Left lung (tissue), 10 donors: ENCODE measurements around the gene SLC22A23. TPM values are rescaled to one million over a fixed set of nuclear protein-coding genes. Genes with fewer than 3 reads are reported as not detected.

Experiments
- ATAC-seq: fragments of 200-7000 bp; cut with Tn5 transposase; one replicate; pipeline ENCODE4 v1.9.1; 2020; ENCODE audit warnings: moderate library complexity
- DNase-seq, 4 donors: peaks; one replicate each; pipeline ENCODE4 v3.0.0-alpha.2; 2013 to 2020
- H3K27ac ChIP-seq, 2 donors: fragments of 200-600 bp; sonication (generic) in 1 of 2; one replicate each; pipeline versions ENCODE4 v1.5.0 to v1.8.0; 2020 to 2021
- H3K27me3 ChIP-seq, 2 donors: fragments of 200-600 bp; sonication (generic) in 1 of 2; one replicate each; pipeline versions ENCODE4 v1.5.0 to v1.8.0; 2020 to 2021
- H3K36me3 ChIP-seq, 2 donors: fragments of 200-600 bp; sonication (generic) in 1 of 2; one replicate each; pipeline versions ENCODE4 v1.5.0 to v1.8.0; 2020 to 2021
- H3K4me1 ChIP-seq, 2 donors: fragments of 200-600 bp; one replicate each; pipeline ENCODE4 v1.8.0; 2021
- H3K4me3 ChIP-seq, 2 donors: fragments of 200-600 bp; sonication (generic) in 1 of 2; one replicate each; pipeline versions ENCODE4 v1.5.0 to v1.8.0; 2020 to 2021; ENCODE audit warnings: mild to moderate bottlenecking in 1 of 2
- H3K9me3 ChIP-seq, 2 donors: fragments of 200-600 bp; sonication (generic) in 1 of 2; one replicate each; pipeline versions ENCODE4 v1.5.0 to v1.8.0; 2020 to 2021
- intact Hi-C, 2 donors: fragments of 100-400 bp; cut with DNase I; formaldehyde crosslinking; loops; one replicate each; pipeline versions ENCODE4 v1.11.2 to v1.14.2; 2022
- polyA plus RNA-seq, 6 donors: library from polyadenylated mRNA; unstranded; fragments of 120-200 nt; gene quantifications; one replicate each; pipeline ENCODE4 v1.2.1, GENCODE V29; 2013; ENCODE audit not compliant: insufficient read length in 6 of 6
- total RNA-seq, 2 donors: library from RNA; stranded (reverse); fragmentation: NEBNext Ultra II Directional; extraction: Animal tissue kit (Norgen Biotek cat#: 25700); gene quantifications; one replicate each; pipeline ENCODE4 v1.2.1, GENCODE V29; 2021
- TF ChIP-seq, protein P1 (sequence below), 2 donors: fragments of 200-600 bp; sonication (generic) in 1 of 2; IDR thresholded peaks; one replicate each; pipeline versions ENCODE4 v1.5.0 to v1.8.0; 2021; ENCODE audit warnings: antibody characterized with exemption in 2 of 2
- donor health status: DM: no; HTN: yes; CAD: no.
- donor health status: DM: no; HTN: no; CAD: no.

Gene SLC22A23
- total and polyA plus RNA-seq, 8 donors, result 19.7 to 31.2 (median 23.9) TPM

DNA sequence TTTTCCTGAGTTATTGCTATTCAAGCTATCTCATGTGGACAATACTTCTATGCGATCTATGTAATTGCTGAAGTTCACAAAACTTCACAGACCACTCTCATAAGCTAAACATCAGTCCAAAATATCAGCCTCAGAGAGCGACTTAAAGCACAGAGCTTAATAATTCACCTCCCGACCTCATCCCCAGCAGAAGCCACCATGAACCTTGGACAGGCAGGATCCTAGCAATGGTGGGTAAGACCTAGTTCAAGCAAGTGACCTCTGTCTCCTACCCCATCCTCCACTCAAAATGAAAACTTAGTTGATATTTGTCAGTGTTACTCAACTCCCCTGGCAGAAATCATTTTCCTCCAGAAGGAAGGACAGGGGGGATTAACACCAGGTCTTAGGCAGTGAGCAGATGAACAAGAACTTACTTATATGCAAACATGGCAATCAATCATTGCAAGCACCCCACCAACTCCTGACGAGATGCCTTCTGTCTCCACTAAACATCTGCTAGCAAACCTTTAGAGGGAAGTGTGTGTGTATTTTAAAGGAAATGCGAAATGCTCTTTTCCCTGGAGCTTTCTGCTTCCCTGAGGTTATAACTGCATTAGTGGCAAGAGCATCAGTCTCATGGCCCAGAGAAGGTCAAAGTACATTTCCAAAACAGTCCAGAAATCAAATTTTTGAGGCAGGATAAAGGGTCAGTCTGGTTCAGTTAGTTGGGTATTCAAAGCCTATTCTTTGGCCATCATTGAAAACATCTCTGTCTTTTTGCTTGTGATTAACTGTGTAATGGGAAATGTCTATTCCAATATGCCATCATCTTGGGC lies 90.0 kb downstream of the SLC22A23 start:
- TF ChIP-seq, protein P1, sequence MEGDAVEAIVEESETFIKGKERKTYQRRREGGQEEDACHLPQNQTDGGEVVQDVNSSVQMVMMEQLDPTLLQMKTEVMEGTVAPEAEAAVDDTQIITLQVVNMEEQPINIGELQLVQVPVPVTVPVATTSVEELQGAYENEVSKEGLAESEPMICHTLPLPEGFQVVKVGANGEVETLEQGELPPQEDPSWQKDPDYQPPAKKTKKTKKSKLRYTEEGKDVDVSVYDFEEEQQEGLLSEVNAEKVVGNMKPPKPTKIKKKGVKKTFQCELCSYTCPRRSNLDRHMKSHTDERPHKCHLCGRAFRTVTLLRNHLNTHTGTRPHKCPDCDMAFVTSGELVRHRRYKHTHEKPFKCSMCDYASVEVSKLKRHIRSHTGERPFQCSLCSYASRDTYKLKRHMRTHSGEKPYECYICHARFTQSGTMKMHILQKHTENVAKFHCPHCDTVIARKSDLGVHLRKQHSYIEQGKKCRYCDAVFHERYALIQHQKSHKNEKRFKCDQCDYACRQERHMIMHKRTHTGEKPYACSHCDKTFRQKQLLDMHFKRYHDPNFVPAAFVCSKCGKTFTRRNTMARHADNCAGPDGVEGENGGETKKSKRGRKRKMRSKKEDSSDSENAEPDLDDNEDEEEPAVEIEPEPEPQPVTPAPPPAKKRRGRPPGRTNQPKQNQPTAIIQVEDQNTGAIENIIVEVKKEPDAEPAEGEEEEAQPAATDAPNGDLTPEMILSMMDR (IDR thresholded peaks at IDR 0.05), result no peak

DNA sequence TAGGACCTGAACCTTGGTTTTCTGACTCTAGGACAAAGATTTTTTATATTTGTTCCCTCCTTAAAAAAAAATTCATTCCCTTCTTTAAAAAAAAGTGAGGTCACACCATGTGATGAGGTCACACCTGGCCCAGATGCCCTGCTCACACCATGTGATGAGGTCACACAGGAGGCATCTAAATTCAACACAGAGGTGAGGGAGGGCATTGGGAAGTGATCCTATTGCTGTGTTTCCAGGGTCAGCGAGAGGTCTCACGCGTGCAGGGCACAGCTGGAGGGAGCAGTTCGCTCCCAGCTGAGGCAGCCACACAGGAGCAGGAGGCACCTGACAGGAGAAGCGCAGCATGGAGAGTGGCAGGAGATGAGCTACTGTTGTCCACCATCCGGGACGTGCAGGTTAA lies 92.5 kb downstream of the SLC22A23 start:
- intact Hi-C loops, result no loop called here
- Histone ChIP-seq H3K27me3 (no peaks in the 10 kb centered on the region), H3K36me3 (no peaks in the 10 kb centered on the region), H3K27ac (no peak overlapping the region), H3K9me3 (no peaks in the 10 kb centered on the region), H3K4me1 (no peaks in the 10 kb centered on the region), H3K4me3 (no peak overlapping the region)
- ATAC-seq (no peak), DNase-seq (no peak)
- TF ChIP-seq, protein P1 (IDR thresholded peaks at IDR 0.05), result no peak

More for the DNA sequence above, 90.0 kb downstream of the SLC22A23 start:
- Histone ChIP-seq H3K36me3 (no peaks in the 10 kb centered on the region), H3K4me1 (no peaks in the 10 kb centered on the region), H3K4me3 (no peak overlapping the region), H3K9me3 (no peaks in the 10 kb centered on the region), H3K27me3 (no peaks in the 10 kb centered on the region), H3K27ac (no peak overlapping the region)
- no peak for DNase-seq
- ATAC-seq, result no peak
- intact Hi-C loops, result no loop called here

DNA sequence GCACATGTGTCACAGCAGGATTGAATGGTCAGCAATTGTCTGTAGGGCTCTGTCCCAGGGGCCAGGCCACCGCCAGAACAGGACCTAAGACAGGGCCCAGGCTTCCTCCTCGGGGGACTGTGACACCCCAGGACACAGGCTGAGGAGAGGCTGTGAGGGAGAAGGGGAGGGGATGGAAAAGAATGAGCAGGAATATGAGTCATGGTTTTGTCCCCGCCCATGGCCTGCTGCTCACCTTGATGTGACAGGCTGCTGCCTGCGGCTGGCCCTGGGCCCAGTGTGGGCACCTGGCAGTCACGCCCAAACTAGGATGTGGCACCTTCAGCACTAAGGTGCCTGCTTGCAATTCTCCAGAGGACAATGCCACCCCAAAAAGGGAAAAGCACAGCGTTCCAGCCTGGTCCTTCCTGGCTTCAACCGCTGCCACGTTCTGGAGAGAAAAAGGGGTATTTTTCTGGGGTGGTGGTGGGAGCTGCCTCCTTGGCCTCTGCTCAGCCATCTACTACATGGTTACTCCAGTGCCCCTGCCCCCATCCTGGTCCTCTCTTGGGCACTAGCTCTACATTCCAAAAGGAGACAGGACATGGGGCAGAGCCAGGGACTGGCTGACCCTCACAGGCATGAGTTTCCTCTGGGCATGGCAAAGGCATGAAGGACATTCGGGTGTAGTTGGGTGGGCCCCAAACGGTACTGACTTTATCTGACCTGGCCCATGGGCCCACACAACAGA lies 93.4 kb downstream of the SLC22A23 start:
- TF ChIP-seq, protein P1 (IDR thresholded peaks at IDR 0.05), result no peak
- no peaks in the 10 kb centered on the region for H3K9me3 ChIP-seq
- no peaks in the 10 kb centered on the region for H3K27me3 ChIP-seq
- intact Hi-C loops, result no loop called here
- DNase-seq (peak in 2 of 4 donors; percentile 85 to 89), ATAC-seq (peak; percentile 94)
- H3K27ac ChIP-seq, result peak overlapping the region; percentile 33
- H3K36me3 ChIP-seq, result no peaks in the 10 kb centered on the region
- no peaks in the 10 kb centered on the region for H3K4me1 ChIP-seq
- H3K4me3 ChIP-seq, result no peak overlapping the region

DNA sequence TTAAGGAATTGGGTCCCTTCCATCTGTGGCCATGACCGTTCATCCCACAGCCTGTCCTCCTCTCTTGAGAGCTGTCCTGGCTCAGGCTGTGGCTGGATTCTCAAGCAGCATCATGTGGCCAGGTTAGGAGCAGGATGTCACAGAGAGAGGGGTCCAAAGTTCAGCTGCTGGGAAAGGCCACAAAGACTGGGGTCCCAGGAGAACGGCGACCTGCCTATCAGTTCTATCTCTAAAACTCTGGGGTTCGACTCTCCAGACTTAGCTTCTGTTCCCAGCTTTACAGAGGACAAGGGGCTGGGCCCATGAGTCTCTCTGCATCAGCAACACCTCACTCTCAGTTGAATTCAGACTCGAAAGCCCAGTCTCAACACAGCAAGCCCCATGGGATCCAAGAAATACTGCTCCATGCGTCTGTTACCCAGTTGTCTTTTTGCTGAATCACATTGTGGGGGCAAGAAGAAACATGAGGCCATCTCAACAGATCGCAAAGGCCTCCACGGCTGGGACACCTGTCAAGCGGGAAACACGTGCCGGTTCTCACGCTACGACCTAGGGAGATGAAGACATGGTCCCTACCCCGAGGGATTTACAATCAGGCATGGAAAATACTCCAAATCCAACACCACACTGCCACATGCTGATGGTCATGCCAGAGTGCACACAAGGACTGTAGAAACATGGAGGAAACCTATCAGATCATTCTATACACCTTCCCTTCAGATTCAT lies 95.4 kb downstream of the SLC22A23 start:
- Histone ChIP-seq H3K27me3 (no peaks in the 10 kb centered on the region), H3K4me1 (peaks cover 7 to 14% of the 10 kb centered on the region in 2 donors), H3K36me3 (no peaks in the 10 kb centered on the region), H3K4me3 (no peak overlapping the region), H3K27ac (no peak overlapping the region), H3K9me3 (no peaks in the 10 kb centered on the region)
- TF ChIP-seq, protein P1 (IDR thresholded peaks at IDR 0.05), result no peak
- intact Hi-C loops, result no loop called here
- DNase-seq (no peak), ATAC-seq (no peak)

DNA sequence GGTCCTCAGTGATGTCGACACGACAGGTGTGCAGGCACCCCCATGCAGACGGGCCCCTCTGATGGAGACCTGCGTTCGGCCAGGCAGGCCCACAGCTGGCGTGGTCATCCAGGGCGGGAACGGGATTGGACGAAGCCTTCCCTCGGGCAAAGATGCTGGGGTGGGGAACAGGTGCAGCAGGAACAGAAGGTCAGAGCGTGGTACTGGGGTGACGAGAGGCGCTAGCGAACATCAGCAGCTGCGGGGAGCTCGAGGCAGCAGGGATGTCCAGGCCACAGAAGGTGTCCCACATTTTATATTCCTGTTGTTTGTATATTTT lies 96.2 kb downstream of the SLC22A23 start:
- ATAC-seq (no peak), DNase-seq (no peak)
- H3K27me3 ChIP-seq, result no peaks in the 10 kb centered on the region
- H3K4me1 ChIP-seq, result peaks cover 7 to 18% of the 10 kb centered on the region in 2 donors
- no peak overlapping the region for H3K4me3 ChIP-seq
- TF ChIP-seq, protein P1 (IDR thresholded peaks at IDR 0.05), result no peak
- no peaks in the 10 kb centered on the region for H3K9me3 ChIP-seq
- intact Hi-C loops, result no loop called here
- no peaks in the 10 kb centered on the region for H3K36me3 ChIP-seq
- no peak overlapping the region for H3K27ac ChIP-seq
